HG02981 (cell line): ENCODE data around the gene EHD1.

Experiments
- ATAC-seq: cut with Tn5 transposase; IDR thresholded peaks from one replicate; pipeline ENCODE4 v1.9.1; 2021; ENCODE audit warnings: mild to moderate bottlenecking, moderate library complexity; ENCODE audit not compliant: unreplicated experiment

Gene EHD1

DNA sequence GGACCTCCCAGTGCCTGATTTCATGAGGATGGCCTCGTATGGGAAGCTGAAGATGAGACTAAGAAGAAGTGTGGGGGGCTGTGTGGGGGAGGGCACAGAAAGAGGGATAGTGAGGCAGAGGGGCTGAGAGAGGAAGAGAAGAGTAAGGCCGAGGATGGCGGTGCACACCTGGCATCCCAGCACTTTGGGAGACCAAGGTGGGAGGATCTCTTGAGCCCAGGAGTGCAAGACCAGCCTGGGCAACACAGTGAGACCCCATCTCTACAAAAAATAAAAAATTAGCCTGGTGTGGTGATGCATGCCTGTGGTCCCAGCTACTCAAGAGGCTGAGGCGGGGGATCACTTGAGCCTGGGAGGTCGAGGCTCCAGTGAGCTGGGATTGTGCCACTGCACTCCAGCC lies 13.5 kb upstream of the EHD1 start:
- ATAC-seq = no peak

DNA sequence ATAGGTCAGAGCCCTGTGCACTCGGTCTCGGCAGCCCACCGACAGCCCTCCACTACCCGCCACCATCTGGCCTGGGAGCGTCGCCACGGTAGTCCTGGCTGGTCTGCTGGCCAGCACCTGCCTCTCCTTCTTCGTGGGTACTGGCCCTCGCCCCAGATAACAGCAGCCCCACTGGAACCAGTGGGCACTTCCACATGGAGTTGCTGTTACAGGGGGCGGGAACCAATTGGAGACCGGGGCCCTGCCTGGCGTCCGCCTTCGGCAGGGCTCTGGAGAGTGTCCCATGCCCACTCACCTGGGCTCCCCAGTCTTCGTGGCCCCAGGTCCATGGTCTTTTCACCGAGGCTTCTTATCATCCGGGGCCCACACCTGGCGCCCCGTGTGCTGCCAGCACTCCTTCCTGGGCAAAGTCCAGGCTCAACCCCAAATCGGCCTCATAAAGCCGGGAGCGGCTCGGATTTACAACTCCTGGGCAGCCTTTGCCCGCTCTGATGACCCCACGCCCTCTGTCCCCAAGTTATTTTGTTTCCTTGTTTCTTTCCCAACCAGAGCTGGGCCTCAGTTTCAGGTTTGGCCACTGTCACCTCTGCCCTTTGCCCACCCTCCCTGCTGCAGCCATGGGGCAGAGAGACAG lies 12.9 kb upstream of the EHD1 start:
- ATAC-seq = no peak

GRCh38 chr11:64890522-64890939 lies 12.1 kb upstream of the EHD1 start:
- no peak for ATAC-seq

DNA sequence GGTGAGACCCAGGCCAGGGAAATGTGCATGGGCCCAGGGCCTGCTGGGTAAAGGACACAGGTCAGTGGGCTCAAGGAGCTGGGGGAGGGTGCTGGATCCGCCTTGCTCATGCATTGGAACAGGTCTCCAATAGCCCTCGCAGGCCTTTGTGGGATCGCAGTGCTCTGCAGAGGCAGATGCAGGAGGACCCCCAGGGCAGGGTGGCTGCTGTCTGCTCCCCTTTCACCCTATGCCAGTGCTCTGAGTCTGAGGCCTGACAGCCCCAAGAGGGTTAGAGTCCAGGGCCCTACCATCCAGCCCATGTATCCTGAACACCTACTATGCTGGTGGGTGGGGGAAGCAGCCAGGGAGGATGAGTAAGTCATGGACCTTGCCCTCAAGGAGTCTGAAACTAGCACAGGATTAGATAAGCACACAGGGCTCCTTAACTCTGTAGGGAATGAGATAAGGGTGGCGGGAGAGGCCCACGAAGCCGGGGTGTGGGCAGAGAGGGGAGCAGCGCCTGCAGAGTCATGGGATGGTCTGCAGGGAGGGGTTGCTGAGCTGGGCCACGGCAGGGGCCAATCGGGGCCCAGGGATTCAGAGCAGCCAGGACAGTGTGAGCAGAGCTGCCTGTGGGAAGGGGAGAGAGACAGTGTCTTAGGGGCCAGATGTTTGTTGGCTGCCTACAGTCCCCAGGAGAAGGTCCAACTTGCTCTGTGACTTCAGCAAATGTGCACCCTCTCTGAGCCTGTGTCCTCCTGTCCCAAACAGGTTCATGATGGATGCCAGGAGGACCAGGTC lies 10.5 kb upstream of the EHD1 start:
- no peak for ATAC-seq

DNA sequence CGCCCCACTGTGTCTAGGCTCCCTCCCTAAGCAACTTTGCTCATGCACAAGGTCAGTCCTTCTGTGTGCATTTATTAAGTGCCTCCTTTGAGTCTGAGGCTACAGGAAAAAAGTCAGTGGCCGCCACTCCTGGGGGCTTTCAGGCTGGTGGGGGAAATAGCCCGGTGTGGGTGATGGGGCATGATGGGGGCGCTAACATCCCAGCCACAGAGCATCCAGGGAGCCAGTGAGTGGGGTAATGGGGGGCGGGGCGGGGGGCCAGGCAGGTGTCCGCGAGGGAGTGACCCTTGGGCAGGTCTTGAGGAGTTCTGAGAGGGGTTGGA lies 9.9 kb upstream of the EHD1 start:
- ATAC-seq = no peak

GRCh38 chr11:64887757-64888405 lies 9.5 kb upstream of the EHD1 start:
- peak; percentile 70 for ATAC-seq

GRCh38 chr11:64887234-64887756 lies 8.9 kb upstream of the EHD1 start:
- ATAC-seq = no peak

GRCh38 chr11:64885367-64886286 lies 7.2 kb upstream of the EHD1 start:
- ATAC-seq = no peak

DNA sequence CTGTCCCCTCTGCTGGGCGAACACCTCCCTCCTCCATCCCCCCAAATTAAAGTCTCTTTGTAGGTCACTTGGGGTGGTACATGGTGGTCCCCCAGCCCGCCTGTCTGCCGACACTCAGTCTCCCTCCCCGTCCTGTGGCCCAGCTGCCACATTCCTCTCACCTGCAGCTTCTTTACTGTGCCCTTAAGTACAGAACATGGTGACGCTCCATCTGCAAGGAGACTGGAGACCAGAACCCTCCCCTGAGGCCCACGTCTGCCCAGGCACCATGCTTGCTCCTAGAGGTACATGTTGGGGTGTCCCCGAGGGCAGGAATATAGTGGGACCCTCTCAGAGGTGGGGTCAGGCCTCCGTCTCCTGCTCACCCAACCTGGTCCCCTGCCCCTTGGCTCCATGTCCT lies 5.6 kb upstream of the EHD1 start:
- ATAC-seq = no peak

- ATAC-seq = no peak
These were observed 5.2 kb upstream of the EHD1 start for GRCh38 chr11:64883575-64883974.

DNA sequence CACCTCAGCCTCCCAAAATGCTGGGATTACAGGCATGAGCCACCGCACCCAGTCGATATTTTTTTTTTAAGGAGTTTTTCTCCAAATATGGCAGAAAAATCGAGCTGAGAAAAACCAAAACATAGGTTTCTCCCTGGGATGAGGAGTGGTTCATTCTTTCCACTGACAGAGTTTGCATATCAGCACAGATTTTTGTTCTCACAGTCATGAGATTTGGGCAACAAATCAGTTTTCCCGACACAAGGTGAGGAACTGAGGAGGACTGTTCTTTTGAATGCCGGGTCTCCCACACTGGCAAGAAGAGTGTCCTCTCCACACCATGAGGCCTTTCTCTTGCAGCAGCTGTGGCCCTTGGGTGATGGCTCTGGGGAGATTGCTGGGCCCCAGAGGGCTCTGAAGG lies 3.8 kb upstream of the EHD1 start:
- no peak for ATAC-seq

DNA sequence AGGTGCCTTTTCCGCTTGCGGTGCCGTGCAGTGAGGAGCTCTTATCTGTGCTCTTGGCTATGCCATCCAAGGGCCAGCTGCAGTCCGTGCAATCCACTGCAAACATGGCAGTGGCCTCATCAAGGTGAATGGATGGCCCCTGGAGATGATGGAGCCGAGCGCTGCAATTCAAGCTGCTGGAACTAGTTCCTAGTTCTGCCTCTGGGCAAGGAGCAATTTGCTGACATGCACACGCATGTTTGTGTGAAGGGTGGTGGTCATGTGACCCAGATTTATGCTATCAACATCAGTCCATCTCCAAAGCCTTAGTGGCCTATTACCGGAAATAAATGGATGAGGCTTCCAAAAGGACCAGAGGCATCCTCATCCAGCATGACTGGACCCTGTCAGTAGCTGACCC lies 3.1 kb upstream of the EHD1 start:
- no peak for ATAC-seq

- ATAC-seq = no peak
These were observed 2.0 kb upstream of the EHD1 start for GRCh38 chr11:64880240-64881001.

DNA sequence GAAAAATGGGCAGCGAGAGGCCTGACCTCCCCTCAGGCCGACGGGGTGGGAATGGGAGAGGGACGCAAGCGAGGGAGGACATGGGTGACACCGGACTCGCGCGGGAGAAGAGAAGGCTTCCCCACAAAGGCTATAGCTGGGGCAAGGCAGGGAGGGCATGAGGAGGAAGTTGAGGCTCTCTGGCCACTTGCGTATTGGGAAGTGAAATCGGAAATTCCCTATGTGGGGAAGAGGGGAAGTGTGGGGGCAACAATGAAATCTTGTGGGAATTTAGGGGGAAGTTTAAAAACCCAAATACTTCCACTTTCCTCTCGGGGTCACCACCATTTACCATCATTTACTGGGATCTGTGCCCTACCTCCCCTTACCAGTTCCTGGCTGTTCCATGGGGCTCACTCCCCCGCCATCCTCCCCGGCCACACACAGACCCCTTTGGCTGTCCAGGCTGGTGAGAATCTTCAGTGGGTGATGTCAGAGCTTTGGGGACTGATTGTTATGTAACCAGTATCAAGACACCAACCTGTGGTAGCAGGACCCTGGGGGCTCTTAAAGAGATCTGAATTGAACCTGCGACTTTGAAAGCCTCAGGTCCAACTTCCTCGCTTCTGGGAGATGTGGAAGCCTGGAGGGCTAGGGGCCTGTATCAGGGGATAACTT lies 951 bp upstream of the EHD1 start:
- ATAC-seq = no peak

GRCh38 chr11:64878223-64878493 lies 263 bp downstream of the EHD1 start:
- no peak for ATAC-seq

GRCh38 chr11:64877390-64878222 lies 815 bp downstream of the EHD1 start:
- peak; percentile 1 for ATAC-seq

DNA sequence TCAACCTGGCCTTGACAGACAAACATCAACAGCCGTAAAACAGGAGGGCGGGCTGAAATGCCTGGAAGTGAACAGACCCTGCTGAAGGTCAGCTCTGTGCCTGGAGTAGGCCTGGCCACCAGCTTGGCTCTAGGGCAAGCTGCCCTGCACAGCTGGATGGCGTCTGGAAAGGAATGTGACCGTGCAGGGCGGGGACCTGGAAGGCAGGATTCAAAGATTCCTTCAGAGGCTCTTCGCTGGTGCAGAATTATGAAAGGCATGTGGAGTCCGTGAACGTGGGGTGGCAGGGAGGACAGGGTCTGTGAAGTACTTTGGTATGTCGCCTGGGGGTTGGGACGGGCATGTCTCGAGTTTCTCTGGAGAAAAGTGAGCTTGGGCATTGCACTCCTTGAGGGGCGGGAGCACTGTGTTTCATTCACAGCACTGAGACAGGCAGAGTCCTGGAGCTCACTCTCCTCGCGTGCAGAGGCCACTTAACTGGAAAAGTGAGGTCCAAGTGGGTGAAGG lies 1.5 kb downstream of the EHD1 start:
- no peak for ATAC-seq

GRCh38 chr11:64876229-64876750 lies 2.1 kb downstream of the EHD1 start:
- ATAC-seq = no peak
